Measurements from ENCODE around the gene FAAP100.

GRCh38 chr17:81590121-81590520 lies 38.0 kb upstream of the FAAP100 start:
- no peak for TF ChIP-seq POLR2A (IDR thresholded peaks at IDR 0.05)
- no peak for TF ChIP-seq CTCF (IDR thresholded peaks at IDR 0.05)
- TF ChIP-seq EP300 (IDR thresholded peaks at IDR 0.05) = no peak

Data from ovary (tissue), 3 donors.